ENCODE measurements around the gene MIEF2. TPM values are rescaled to one million over a fixed set of nuclear protein-coding genes. Genes with fewer than 3 reads are reported as not detected.

Gene MIEF2
- total RNA-seq, 2 experiments from 2014 or later: 5.5 to 6.2 TPM

- H3K4me1 Mint-ChIP-seq (ENCODE audit: low read depth): peaks cover 12% of the 10 kb centered on the region
- intact Hi-C loops (cut with micrococcal nuclease): no loop called here
- H3K27me3 Mint-ChIP-seq: no peaks in the 10 kb centered on the region
- peak; percentile 76 for DNase-seq
- no peaks in the 10 kb centered on the region for H3K36me3 Mint-ChIP-seq (ENCODE audit: low read depth)
- CTCF ChIA-PET: interaction anchor here (1.0 kb wide), 1 partner anchor 18 kb away, joined by 3 read pairs; no protein-coding TSS in a partner anchor
- H3K9me3 Mint-ChIP-seq: no peaks in the 10 kb centered on the region
- peak overlapping the region; percentile 80 for H3K27ac Mint-ChIP-seq
- peak overlapping the region; percentile 12 for H3K4me3 Mint-ChIP-seq
- peak; percentile 87 for ATAC-seq
- no peak for TF ChIP-seq CTCF (IDR thresholded peaks at IDR 0.05)
- POLR2A ChIA-PET: no interaction called here
Measured at GRCh38 chr17:18235743-18236256, 24.7 kb upstream of the MIEF2 start.

- Mint-ChIP-seq H3K27me3 (no peaks in the 10 kb centered on the region), H3K27ac (no peak overlapping the region), H3K4me1 (ENCODE audit: low read depth) (peaks cover 12% of the 10 kb centered on the region), H3K9me3 (no peaks in the 10 kb centered on the region), H3K36me3 (ENCODE audit: low read depth) (no peaks in the 10 kb centered on the region), H3K4me3 (no peak overlapping the region)
- ChIA-PET POLR2A (no interaction called here), CTCF (no interaction called here)
- ATAC-seq (no peak), DNase-seq (no peak)
- intact Hi-C loops (cut with micrococcal nuclease): no loop called here
- no peak for TF ChIP-seq CTCF (IDR thresholded peaks at IDR 0.05)
Measured at GRCh38 chr17:18236494-18236893, 24.0 kb upstream of the MIEF2 start.

- CTCF ChIA-PET: interaction anchor here (1.5 kb wide), 1 partner anchor 167 kb away, joined by 3 read pairs; no protein-coding TSS in a partner anchor
- no peak for DNase-seq
- intact Hi-C loops (cut with micrococcal nuclease): no loop called here
- H3K4me1 Mint-ChIP-seq (ENCODE audit: low read depth): peaks cover 12% of the 10 kb centered on the region
- ATAC-seq: no peak
- H3K27me3 Mint-ChIP-seq: no peaks in the 10 kb centered on the region
- H3K27ac Mint-ChIP-seq: no peak overlapping the region
- no peak overlapping the region for H3K4me3 Mint-ChIP-seq
- H3K9me3 Mint-ChIP-seq: no peaks in the 10 kb centered on the region
- TF ChIP-seq CTCF (IDR thresholded peaks at IDR 0.05): no peak
- H3K36me3 Mint-ChIP-seq (ENCODE audit: low read depth): no peaks in the 10 kb centered on the region
- POLR2A ChIA-PET: interaction anchor here (1.7 kb wide), 1 partner anchor 11 kb away, joined by 4 read pairs; no protein-coding TSS in a partner anchor
Measured at GRCh38 chr17:18237461-18237860, 23.0 kb upstream of the MIEF2 start.

GRCh38 chr17:18238299-18238698, 22.2 kb upstream of the MIEF2 start:
- ATAC-seq (no peak), DNase-seq (no peak)
- Mint-ChIP-seq H3K4me3 (no peak overlapping the region), H3K36me3 (ENCODE audit: low read depth) (peaks cover 2% of the 10 kb centered on the region), H3K4me1 (ENCODE audit: low read depth) (peaks cover 12% of the 10 kb centered on the region), H3K27ac (no peak overlapping the region), H3K9me3 (no peaks in the 10 kb centered on the region), H3K27me3 (no peaks in the 10 kb centered on the region)
- ChIA-PET POLR2A (interaction anchor here (1.7 kb wide), 1 partner anchor 12 kb away, joined by 4 read pairs; no protein-coding TSS in a partner anchor), CTCF (interaction anchor here (1.5 kb wide), 1 partner anchor 168 kb away, joined by 3 read pairs; no protein-coding TSS in a partner anchor)
- intact Hi-C loops (cut with micrococcal nuclease): no loop called here
- TF ChIP-seq CTCF (IDR thresholded peaks at IDR 0.05): no peak

- H3K4me3 Mint-ChIP-seq: no peak overlapping the region
Measured at GRCh38 chr17:18240449-18240848, 20.0 kb upstream of the MIEF2 start.

More at GRCh38 chr17:18240449-18240848, 20.0 kb upstream of the MIEF2 start:
- no peak for DNase-seq
- intact Hi-C loops (cut with micrococcal nuclease): no loop called here
- CTCF ChIA-PET: interaction anchor here (1.1 to 1.5 kb wide), 2 partner anchors 8 to 16 kb away, joined by 3 read pairs; no protein-coding TSS in a partner anchor
- no peak overlapping the region for H3K27ac Mint-ChIP-seq
- no peaks in the 10 kb centered on the region for H3K27me3 Mint-ChIP-seq
- no peak for TF ChIP-seq CTCF (IDR thresholded peaks at IDR 0.05)
- H3K36me3 Mint-ChIP-seq (ENCODE audit: low read depth): peaks cover 6% of the 10 kb centered on the region
- peaks cover 9% of the 10 kb centered on the region for H3K4me1 Mint-ChIP-seq (ENCODE audit: low read depth)
- no peak for ATAC-seq
- H3K9me3 Mint-ChIP-seq: no peaks in the 10 kb centered on the region
- POLR2A ChIA-PET: interaction anchor here (0.8 to 1.2 kb wide), 2 partner anchors 10 to 22 kb away, joined by 3 read pairs; no protein-coding TSS in a partner anchor
